HG03039 (cell line): ENCODE measurements around the gene SSBP2.
"Not testable (repeated sequence)": the region's sequence is repeated elsewhere in the genome, so short reads cannot be mapped to it uniquely, and the experiment has no call there.

Experiments
- ATAC-seq: cut with Tn5 transposase; IDR thresholded peaks from one replicate; pipeline ENCODE4 v1.9.1; 2021; ENCODE audit warnings: mild to moderate bottlenecking, moderate library complexity; ENCODE audit not compliant: unreplicated experiment

SSBP2 gene

DNA sequence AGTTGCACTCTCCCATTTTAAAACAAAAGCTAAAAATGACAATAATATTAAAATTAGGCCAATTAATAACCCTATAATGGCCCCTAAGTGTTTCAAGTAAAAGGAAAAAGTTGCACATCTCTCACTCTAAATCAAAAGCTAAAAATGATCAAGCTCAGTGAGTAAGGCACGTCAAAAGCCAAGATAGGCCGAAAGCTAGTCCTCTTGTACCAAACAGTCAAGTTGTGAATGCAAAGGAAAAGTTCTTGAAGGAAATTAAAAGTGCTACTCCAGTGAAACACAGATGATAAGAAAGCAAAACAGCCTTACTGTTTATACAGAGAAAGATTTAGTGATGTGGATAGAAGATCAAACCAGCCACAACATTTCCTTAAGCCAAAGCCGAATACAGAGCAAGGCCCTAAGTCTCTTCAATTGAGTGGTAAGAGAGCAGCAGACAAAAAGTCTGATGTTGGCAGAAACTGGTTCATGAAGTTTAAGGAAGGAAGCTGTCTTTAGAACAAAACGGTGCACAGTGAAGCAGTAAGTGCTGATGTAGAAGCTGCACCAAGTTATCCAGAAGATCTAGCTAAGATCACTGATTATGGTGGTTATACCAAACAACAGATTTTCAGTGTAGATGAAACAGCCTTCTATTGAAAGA lies 212.9 kb downstream of the SSBP2 start:
- no peak for ATAC-seq

DNA sequence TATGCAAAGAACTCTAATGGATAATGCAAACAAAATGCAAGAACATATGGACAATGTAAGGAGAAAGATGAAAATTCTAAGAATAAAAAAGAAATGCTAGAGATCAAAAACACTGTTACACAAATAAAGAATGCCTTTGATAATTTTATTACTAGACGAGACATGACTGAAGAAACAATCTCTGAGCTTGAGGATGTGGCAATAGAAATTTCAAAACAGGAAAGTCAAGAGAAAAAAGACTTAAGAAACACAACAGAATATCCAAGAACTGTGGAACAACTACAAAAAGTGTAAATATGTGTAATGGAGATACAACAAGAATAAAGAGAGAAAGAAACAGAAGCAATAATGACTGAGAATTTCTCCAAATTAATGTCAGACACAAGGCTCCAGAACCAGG lies 216.5 kb downstream of the SSBP2 start:
- ATAC-seq = no peak

DNA sequence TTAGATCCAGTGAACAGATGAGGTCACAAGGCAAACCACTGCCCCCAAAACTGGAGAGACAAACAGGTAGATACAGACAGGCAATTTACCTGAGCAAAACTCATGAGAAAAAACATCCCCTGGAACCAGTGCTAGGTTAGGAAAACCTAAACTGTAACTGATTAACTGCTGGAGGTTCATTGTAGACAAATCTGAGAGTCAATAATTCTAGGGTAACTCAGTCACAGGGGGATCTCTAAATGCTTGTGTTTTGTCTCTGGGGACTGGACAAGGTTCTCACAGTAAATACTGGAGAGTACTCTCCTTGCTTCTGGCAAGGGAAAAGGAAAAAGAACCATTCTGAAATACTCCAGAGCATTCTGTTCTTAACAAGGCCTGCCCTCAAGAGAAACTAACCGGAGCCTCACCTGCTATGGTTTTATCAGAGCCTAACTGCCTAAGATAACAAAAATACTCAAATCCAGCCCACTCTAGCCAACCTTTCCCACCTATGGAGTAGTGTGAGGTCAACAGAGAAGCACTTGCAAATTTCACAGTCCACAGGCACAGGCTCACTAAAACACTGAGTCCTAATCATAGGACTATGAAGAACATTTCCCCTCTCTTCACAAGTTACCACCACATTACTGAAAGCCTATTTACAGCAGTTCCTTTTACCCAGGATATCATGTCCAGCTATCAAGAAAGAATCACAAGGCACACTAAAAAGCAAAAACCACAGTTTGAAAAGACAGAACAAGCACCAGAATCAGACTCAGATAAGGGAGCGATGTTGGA lies 217.1 kb downstream of the SSBP2 start:
- no peak for ATAC-seq

DNA sequence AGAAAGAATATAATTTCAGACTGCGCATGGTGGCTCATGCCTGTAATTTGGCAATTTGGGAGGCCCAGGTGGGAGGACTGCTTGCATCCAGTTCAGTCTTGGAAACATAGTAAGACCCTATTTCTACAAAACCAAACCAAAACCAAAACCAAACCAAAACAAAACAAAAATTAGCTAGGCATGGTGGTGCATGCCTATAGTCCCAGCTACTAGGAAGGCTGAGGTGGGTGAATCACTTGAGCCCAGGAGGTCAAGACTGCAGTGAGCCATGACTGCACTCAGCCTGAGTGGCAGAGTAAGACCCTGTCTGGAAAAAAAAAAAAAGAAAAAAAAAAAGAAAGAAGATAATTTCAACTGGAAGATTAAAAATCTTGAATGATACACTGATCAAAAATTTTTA lies 220.0 kb downstream of the SSBP2 start:
- no peak for ATAC-seq

GRCh38 chr5:81525690-81526089 lies 225.2 kb downstream of the SSBP2 start:
- no peak for ATAC-seq

DNA sequence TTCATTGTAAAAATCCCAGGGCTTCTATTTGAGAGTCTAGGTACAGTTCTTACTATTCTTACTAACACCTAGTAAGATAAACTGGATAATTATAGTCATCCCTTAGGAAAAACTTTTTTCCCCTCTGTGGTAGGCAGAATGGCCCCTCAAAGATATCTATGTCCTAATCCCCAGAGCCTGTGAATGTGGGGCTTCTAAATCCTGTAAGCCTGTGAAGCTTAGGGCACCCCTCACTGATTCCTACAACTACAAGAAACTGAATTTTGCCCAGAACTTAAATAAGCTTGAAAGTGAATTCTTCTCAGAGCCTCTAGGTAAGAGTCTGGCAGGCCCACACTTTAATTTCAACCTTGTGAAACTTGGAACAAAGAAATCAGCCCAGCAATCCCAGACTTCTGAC lies 226.9 kb downstream of the SSBP2 start:
- no peak for ATAC-seq

DNA sequence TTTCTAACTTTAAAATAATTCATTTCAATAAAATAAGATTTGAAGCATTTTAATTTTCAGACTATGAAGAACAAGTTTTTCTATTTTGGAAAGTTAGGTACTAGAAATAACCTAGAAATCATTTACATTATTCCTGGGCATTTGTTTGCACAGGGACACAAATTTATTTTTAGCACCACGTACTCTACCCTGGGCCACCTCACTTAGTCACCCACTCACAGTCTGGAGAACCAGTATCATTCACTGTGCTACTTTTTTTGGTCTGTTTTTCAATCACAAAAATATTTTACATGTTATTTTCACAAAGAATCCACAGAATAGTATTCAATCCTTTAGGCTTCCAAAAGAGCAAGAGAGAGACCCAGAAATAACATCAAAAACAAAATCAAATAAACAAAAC lies 228.3 kb downstream of the SSBP2 start:
- ATAC-seq = no peak

- ATAC-seq = no peak
These were observed 230.1 kb downstream of the SSBP2 start for GRCh38 chr5:81520769-81521168.

- no peak for ATAC-seq
These were observed 231.5 kb downstream of the SSBP2 start for GRCh38 chr5:81519217-81519905.

- no peak for ATAC-seq
These were observed 233.4 kb downstream of the SSBP2 start for GRCh38 chr5:81517462-81517861.

GRCh38 chr5:81516091-81516490 lies 234.8 kb downstream of the SSBP2 start:
- no peak for ATAC-seq

- ATAC-seq = no peak
These were observed 236.9 kb downstream of the SSBP2 start for GRCh38 chr5:81513982-81514381.

DNA sequence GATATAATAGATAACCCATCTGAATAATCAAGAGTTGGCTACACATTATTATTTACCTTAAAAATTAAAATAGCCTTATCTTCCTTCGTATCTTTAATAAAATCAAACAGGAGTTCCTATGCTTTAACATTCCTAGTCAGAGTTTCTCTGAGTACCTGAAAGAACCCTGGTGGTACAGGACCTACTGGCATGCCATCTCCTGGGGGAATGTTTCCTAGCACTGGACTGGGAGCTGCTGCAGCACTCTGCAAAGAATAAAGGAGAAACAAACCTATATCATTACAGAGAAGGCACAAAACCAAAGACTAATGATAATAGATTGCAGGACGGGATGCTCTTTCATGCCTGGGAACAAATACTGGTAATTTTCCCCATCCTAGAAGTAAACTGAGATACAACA lies 237.4 kb downstream of the SSBP2 start:
- ATAC-seq = no peak

- peak; percentile 98 for ATAC-seq
These were observed 243.9 kb downstream of the SSBP2 start for GRCh38 chr5:81506900-81507588.

DNA sequence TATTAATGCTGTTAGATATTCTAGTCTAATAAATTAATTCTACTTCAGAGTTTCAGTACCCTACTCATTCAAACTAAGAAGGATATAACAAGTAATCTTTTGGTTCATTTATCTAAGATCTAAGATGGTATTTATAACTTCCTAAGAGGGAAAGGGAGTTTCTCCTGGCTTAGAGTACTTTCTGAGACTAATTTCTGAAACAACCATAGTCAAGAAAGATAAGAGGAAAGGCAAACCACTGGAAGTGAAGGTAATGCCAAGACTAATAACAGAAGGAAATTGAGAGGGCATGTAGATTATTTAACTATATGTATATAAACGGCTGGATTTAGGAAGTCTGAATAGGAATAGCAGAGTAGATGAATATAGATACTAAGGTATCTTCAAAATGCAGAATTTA lies 244.5 kb downstream of the SSBP2 start:
- ATAC-seq = no peak

DNA sequence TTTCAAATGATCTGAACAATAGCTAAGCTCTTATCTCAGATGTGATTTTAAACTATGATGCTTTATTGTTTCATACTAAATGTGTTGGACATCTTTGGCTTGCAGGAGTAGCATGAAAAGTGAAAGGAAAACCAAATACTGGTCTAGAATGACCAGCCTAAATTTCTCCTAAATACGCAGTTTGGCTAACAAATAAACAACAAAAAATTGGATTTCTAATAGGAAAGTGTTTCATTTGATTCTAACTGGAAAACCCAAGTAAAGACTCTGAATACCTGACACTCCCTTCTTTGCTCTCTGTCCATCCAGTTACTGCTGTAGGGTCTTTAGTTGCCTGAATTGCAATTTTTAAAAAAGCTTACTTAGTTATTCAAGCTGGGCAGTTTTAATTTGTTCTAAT lies 245.2 kb downstream of the SSBP2 start:
- ATAC-seq = no peak

- ATAC-seq = not testable (repeated sequence)
These were observed 247.3 kb downstream of the SSBP2 start for GRCh38 chr5:81503602-81504001.

DNA sequence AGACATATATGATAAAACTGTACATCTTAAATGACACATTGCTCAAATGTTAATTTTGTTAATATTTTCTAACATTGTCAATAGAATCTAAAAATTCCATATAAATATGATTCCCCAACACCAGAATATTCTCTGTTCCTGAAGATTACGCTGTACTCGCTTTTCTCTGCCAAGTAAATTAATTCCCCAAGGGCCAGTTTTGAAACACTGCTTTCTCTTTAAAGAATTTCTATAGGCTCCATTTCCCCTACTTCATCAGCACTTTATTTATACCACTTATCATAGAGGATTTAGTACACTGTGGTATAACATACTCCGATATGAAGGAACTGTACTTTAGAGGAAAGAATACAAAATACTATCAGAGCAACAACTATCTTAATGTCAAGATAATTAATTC lies 255.6 kb downstream of the SSBP2 start:
- no peak for ATAC-seq

DNA sequence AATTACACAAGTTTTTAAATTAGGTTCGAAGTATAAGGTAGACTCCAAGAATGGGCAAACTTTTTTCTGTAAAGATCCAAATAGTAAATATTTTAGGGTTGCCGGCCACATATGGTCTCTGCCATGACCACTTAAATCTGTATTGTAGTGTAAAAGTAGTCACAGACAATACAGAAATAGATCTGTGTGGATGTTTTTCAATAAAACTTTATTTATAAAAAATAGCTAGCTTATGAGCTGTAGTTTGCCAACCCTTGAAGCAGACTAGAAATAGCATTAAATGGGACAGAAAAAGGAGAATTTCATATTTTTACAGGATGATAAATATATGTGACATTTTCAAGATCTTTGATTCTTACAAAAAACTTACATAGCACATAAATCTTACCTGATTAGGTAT lies 262.0 kb downstream of the SSBP2 start:
- ATAC-seq = no peak

DNA sequence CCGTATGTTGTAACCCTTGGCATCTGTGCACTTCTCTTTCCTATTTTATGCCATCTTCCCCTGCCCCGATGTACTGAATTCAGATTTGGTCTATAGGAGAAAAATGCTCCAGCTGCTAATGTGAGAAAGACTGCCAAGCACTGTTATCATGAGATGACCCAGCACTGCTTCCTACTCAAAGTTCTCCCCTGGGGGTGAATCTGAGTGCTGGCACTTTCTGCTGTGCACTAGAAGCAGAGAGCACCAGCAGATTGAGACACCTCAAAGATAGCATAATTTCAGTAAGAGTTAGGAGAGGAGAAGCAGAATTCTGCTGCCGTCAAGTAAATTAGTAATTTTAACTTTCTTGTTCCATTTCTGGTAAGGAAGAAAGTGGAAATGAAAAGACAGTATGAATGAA lies 264.2 kb downstream of the SSBP2 start:
- ATAC-seq = no peak

DNA sequence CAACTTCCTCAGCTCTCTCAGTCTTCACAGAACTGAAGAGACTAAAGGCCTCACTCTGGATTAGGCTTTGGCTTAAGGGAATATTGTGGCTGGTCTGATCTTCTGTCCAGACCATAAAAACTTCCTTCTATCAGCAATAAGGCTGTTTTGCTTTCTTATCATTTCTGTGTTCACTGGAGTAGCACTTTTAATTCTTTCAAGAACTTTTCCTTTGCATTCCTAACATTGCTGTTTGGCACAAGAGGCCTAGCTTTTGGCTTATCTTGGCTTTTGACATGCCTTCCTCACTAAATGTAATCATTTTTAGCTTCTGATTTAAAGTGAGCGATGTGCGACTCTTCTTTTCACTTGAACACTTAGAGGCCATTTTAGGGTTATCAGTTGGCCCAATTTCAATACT lies 268.3 kb downstream of the SSBP2 start:
- ATAC-seq = no peak

DNA sequence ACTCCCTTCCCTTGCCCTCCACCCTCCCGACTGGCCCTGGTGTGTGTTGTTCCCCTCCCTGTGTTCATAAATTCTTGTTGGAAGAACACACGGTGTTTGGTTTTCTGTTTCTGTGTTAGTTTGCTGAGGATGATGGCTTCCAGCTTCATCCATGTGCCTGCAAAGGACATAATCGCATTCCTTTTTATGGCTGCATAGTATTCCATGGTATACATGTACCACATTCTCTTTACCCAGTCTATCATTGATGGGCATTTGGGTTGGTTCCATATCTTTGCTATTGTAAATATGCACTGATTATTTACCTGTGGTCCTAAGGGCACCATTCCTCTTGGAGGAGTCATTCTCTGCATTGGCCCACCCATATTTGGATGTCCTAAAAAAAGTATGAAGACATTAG lies 277.5 kb downstream of the SSBP2 start:
- ATAC-seq = not testable (repeated sequence)
